HG03135 (cell line): ENCODE data around the gene IGSF21.

Source experiments
- ATAC-seq: cut with Tn5 transposase; IDR thresholded peaks from one replicate; pipeline ENCODE4 v1.9.1; 2021; ENCODE audit warnings: mild to moderate bottlenecking, moderate library complexity; ENCODE audit not compliant: unreplicated experiment

Gene IGSF21

DNA sequence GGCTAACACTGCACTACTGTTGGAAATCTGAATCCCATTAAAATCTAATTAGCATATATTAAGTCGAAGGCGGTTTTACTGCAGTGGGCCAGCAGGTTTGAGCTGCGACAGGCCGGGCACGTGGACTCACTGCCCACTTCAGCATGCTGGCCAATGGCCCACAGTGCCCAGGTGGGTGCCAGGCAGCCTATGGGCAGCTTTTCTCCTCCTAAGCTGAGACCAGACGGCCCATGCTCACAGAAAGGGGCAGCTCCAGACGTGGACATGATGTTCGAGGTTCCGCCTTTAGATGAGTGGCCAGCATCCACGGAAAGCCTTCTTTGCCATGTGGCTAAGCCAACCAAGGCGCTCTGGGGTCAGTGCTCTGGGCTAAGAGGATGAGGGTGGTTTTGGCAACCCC is 283.4 kb downstream of the IGSF21 start:
- no peak for ATAC-seq

DNA sequence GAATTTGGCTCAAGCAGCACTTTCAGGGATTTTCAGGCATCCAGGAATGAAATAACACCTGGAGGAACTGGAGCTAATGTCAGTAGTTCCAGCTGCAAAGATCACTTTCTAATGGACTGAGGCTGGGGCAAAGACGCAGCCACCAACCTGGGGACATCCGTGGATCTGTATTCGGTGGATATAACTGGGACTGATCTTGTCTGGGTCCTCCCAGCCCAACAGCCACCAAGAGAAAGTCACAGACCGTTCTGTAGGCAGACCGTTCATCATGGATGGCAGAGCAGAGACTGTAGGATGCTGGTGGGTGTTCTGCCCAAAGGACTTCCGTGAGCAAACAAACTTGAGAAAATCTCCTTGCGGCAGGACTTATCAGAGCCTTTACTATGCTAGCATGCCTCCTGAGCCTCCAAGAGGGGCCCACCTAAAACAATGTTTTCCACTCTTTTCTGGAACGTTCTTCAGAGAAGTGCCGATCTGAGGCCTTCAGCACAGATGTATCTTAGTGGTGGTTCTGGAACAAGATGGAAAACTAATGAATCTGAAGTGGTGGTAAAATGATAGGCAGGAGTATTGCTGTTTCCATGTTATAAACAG is 287.1 kb downstream of the IGSF21 start:
- no peak for ATAC-seq

DNA sequence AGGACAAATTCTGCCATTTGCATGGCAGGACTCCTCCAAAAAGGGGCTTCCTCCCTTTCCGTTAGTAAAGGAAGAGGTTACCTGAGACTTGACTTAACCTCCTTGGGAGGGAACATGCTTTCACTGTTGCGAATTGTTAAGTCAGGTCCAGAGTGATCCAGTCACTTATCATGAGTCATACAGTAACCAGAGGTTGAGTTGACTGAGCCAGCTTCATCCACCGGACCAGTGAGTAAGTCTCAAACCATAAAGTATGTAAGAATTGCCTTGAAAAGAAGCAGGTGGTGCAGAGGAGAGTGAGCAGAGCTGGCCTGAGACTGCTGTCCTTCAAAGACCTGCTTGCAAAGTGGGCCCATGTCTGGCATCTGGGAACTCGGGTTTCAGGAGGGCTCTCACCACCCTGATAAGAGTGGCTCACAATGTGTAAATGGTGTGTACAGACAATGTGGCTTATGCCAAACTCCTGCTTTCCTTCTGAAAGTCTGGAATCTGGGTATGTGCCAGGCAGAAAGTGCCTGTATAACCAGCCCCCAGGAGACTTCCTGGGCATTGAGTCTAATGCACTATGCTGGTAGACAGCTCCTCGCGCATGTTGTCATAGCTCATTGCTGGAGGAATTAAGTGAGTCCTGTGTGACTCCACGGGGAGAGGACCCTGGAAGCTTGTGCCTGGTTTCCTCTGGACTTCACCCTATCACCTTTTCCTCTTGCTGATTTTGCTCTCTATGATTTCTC is 288.8 kb downstream of the IGSF21 start:
- ATAC-seq: no peak

DNA sequence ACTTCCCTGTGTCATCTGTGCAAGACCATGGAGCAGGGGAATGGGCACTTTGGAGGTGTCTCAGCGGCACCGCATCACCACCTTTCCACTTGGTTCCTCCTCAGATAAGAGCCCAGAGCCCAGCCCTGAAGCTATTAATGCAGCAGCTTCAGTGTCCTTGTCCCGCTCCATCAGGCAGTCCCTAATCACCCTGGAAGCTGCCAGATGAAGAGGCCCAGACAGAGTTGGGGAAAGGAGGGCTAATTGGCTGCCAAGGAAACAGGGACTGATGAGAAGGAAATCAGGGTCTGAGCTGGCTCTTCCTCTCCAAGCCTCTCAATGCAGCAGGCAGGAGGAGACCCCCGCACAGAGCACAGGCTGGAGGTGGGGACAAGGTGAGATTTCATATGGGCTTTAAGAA is 290.0 kb downstream of the IGSF21 start:
- ATAC-seq: no peak

DNA sequence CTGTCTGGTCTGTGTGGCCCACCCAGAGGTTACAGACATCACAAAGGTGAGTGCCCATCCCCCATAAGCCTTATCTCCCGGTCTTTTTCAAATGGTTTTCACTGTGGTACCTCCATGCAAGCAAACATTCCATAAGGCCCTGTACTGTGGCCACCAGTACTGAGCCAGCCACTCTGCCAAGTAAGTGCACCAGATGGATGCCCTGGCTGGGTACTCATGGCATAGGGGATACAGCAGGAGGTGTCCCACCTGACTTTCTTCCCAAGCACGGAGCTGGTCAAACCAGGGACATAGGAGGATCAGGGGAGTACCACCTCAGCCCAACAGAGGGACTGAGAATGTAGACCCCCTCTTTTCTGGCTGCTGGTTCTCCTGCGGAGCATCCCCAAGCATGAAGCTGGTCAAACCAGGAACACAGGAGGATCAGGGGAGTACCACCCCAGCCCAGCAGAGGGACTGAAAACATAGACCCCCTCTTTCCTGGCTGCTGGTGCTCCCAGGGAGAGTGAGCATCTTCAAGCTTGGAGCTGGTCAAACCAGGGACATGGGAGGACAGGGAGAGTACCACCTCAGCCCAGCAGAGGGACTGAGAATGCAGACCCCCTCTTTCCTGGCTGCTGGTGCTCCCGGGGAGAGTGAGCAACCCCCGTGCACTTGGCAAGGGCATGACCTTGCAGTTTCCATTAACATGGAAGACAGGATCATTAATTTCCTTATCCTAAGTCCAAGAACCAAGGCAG is 291.4 kb downstream of the IGSF21 start:
- ATAC-seq: no peak

DNA sequence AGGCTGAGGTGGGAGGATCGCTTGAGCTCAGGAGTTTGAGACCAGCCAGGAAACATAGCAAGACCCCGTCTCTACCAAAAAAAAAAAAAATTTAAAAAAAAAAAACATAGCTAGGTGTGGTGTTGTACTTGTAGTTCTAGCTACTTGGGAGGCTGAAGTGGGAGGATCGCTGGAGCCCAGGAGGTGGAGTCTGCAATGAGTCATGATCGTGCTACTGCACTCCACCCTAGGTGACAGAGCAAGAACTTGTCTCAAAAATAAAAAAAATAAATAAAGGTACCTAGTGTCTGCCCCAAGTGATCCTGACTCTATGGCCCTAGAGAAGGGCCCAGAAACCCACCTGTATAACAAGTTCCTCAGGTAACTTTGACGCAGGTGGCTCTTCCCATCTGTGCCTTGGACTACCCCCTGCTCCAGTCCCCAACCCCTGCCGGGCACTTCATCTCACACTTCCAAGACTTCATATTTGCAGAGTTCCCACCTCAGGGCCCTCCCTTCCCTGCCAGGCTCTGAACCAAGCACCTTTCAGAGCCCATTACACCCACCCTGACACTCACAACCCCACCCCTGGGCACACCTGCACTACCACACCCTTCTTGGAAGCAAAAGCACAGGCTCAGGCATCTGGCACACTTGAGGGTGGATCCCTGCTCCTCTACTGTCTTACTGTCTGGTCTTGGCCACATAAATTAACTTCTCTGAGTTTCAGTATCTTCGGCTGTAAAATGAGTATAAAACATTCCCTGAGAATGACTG is 292.9 kb downstream of the IGSF21 start:
- no peak for ATAC-seq

DNA sequence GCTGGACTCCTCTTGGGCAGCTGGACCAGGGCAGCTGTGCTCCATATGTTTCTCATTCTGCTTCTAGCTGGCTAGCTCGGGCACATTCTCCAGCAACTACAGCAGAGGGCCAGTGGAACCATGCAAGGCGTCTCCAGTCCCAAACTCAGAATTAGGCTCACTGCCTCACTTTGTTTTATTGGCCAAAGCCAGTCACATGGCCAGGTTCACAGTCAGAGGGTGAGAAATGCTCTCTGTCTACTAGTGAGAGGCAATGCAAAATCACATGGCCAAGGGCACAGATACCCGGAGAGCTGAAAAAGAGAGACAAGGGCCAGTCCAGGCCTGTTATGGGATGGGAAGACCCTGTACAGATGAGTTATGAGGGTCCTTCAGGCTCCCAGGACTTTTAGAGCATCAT is 294.3 kb downstream of the IGSF21 start:
- ATAC-seq: no peak

DNA sequence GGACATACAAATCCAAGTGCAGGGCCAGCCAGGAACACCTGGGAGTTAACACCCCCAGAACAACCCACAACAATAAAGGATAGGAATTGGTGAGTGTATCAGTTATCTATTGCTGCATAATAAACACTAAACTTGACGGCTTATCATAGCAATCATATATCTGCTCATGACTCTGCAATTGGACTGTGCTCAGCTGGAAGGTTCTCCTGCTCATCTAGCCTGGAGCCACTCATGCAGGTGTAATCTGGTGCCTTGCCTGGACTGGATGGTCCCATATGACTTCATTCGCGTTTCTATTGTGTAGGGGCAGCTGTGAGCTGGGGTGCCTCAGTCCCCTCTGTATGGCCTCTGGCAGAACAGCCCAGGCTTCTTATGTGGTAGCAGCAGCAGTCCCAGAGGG is 296.9 kb downstream of the IGSF21 start:
- no peak for ATAC-seq

DNA sequence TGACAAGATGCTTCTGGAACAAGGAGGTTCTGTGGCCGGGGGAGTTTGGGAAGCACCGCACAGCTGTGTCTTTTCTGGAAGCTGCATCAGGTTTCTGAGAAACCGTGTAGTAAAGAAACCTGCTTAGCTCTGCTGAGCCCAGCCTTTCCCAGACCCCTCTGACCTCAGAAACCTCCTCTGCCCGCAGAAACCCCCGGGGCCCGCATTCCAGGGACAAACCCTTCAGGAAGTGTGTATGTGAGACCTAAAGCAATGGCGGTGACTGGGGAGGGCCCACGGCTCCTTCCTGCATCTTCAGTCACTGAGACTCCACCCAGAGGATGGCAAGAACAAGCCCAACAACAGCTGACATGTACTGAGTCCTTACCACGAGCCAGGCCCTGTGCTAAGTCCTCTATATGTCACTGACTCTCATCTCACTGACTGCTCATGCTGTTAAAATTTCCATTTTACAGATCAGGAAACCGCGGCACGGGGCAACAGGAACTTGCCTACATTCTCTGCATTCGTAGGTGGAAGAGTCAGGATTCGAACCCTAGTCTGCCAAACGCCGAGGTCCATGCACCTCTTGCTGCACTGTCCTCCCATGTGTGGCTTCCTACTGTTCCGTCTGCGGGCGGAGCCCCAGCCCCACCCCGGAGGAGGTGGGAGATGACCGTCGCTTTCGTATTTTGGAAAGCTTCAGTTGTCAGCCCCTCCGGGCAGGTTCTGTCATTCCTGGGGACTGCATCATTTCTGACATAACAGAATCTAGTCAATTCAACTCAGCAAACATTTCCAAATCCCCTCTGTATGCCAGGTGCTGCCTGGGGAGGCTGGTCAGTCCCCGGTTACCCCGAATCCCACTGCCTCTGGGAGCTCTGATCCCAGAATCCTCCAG is 299.8 kb downstream of the IGSF21 start:
- no peak for ATAC-seq

DNA sequence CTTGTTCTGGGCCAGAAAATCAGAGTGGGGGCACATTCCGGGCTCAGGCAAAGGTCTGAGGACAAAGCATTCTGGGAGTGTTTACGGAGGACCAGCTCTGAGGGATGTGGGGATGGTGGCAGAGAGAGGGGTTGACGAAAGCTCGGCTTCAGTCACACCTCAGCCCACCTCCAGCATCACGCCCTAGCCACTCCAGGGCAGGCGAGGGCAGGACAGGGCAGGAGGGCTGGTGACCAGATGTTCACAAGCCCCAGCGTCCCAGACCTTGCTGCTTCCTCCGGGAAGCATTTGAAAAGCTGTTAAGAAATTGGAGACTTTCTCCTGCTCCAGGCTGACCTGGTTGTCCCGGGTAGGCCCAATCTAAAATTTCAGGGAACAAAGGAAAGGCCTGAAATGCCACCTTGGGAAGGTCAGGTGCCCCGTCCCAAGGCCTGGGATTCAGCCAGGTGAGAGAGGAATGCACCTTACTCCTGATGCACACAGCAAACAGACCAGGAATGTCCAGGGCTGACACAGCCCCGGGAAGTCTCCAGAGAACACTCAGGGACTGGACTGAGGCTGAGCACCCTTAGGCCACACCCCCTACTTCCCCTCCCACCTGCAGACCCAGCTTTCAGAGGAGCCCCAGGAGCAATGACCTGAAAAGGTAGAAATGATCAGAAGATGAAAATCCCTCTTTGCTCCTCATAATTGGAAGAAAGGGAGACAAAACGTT is 301.2 kb downstream of the IGSF21 start:
- no peak for ATAC-seq

DNA sequence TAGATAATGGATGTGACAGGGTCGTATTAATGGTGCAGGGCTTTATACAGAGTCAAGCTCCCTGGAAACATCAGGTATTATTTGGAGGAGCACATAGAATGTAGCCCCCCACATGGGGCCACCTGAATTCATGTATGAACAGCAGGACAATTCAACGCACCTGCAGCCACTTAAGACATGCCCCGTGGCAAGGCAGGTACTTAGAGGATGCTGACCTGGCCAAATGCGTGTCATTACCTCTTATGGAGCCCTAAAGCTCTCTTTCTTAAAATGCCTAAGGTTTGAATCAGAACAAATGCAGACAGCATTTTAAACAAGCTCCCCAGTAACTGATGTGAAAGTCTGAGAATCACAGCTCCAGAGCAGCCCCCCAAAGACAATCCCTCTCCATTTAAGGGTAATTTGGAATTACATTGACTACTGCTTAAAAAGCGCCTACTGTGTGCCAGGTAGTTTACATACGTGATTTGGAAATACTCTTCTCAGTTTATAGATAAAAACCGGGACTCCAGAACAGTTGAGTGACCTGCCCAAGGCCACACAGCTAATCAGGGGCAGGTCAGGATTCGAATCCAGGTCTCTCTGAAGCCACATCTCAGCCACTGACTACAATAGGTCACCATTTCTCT is 302.1 kb downstream of the IGSF21 start:
- no peak for ATAC-seq

DNA sequence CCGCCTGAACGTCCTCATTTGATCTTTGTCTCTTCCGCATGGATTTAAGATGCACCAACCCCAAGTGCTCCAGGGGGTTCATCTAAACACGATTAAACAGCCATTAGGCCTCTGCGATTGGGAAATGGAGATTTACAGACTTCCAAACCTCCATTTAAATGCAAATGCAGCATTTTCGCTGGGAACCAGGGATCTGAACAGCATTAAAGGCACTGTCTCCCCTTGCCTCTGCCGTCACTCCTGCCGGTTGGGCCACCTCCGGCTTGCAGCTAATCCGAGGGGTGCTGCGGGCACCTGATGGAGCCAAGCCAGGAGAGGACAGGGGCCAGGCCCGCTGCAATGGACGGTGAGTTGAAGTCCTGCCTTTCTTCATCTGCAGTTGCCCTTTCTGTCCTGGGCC is 302.8 kb downstream of the IGSF21 start:
- no peak for ATAC-seq

DNA sequence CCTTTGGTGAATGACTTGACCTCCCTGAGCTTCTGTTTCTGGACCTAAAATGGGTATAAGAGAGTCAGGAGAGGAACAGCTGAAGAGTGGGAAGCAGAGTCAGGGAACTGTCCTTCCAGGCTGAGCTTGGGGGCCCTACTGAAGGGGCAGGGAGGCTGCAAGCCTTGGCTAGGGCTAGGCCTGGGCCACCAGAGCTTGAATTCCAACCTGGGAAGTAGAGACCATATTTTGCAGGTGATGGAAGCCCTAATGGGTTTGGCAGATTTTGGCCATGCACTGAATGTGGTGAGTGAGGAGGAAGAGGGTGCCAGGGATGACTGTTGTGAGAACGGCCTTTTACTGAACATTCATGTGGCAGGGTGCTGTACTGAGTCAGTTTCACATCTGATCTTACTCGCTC is 303.7 kb downstream of the IGSF21 start:
- no peak for ATAC-seq

DNA sequence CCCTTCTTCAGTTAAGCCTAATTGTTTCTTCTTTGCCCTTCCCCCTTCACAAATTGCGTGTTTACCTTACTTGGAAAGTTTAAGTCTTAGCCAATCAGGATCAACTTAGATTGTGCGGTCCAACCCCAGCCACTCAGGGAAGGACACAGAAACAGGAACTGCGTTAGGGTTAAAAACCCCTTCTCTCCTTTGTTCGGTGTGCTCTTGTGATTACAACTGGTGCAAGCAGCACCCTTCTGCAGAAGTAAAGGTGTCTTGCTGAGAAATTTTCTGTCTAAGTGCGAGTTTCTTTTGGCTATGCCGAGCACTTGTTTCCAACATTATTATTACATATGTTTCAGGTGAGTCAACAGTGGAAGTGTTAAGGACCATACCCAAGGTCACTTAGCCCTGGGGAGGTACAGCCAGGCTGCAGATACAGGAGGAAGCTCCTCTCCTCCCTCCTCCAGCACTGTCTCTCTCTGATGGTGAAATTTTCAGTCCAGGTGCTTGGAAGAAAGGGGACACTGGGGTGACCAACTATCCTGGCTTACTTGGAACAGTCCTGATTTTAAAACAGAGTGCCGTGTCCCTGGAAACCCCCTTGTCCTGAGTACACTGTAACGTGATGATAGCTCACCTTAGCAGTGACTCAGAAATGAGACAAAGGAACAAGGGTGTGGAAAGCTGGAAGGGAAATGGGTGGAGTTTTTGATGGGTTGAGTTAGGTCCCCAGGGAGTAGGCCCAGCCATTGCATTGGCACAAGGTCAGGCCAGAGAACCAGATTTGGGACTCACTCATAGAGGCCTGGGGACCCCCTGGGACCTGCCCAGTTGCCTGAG is 304.4 kb downstream of the IGSF21 start:
- ATAC-seq: no peak

DNA sequence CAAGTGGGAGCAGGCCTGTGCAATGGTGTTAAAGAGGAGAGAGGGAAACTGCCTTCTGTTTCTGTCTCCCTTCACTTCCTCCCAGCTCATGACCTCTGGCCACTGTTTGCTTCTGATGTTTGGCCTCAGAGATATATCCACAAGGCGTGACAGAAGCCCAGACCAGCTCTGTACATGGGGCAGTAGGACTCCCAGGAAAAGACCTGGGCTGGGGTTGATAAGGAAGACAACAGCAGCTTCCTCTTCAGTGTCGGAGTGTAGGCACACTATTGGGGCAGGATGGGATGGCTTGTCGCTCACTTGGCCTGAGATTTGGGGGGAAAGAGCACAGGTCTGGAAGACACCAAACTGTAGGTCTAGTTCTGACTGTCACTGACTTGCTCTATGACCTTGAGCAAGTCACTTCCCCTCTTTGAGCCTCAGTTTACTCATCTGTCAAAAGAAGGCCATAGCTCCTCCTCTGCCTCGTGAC is 305.3 kb downstream of the IGSF21 start:
- no peak for ATAC-seq

DNA sequence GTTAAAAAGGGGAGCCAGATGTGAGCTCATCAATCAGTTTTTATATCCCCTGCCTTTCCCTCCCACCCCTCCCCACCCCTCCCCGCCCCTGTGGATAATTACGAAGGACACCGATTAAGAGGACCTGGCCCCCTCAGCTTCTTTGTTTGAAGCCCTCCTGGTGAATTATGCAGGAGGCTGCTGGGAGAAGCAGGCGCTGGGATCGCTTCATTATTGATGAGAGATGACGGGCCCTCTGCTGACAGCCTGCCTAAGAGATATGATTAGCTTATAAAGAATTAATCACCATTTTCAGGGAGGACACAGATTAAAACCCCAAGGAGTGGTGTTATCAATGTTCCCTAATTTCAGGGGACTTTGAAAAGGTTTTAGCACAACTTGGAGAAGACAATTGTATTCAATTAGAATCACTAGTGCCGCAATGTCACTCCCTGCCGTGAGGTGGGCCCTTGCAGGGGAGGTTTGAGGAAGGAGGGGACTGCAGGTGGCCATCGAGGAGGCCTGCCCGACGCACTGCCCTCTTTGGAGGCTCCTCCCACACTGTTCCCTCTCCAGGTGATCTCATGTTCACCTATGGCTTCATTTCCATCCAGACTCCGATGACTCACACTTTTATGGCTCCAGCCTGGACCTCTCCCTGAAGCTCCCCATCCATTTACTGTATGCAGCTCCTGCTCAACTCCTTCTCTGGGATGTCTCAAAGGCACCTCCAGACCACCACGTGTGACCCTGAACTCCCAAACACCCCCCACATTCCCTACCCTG is 306.1 kb downstream of the IGSF21 start:
- no peak for ATAC-seq

DNA sequence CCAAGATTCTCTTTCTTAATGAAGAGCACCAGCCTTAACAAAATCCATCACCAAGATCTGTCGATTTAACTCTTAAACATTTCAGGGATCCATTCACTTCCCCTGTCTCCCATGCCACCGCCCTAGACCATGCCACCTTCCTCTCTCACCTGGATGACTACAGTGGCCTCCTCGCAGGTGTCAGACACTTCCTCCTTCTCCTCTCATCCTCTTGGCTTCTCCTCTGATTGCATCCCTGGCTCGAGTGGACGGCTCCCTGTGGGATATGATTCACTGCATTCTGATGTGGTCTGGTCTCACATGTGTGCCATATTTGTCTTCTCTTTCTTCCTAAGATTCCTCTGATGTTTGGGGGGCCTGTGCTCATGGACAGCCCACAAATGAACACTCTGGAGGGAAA is 306.7 kb downstream of the IGSF21 start:
- no peak for ATAC-seq
